ENCODE measurements around the gene CMC1.
"Not testable (repeated sequence)": the region's sequence is repeated elsewhere in the genome, so short reads cannot be mapped to it uniquely, and the experiment has no call there.

The CMC1 gene, protein sequence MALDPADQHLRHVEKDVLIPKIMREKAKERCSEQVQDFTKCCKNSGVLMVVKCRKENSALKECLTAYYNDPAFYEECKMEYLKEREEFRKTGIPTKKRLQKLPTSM

DNA sequence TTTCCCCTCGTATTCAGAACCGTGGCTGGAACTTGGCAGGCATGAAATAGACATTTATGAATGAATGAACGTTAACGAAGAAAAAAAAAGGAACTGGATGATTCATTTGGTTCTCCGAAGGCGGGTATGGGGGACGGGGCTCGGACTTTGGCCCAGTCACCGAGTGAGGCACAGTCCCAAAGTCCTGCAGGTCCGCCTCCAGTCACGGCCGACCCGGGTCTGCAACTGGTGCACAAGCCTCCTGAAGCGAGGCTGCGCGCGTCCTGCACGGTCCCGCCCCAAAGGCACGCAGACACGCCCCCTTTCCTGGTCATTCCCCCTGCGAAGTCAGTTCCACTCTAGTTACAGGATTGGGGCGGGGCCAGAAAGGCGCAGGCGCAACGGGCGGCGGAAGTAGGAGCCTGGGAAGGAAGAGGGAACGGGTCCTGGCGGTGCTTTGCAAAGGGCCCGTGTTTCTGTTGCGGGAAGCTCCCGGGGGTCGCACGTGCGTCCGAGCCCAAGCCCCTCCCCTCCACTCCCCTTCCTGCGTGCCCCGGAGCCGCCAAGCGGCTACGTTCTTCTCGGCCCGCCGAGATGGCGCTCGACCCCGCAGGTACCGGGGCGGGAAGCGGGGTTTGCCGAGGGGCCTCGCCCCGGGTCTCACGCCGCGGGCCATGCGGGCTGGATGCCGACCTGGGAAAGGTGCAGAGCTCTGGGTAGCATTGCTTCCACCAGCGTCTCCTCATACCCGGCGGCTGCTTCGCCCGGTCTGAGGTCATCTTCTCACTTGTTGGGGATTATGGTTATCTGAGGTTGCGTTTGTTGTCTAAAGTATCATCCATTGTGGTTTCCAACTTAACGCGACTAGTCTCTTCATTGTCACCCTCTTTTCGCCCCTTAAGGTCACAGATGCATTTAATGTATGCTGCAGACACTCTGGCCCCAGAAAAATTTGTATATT lies at the start of gene CMC1:
TSS of gene CMC1 (plus strand) at position 399 of the 940 bp plus-strand sequence. CDS start at position 574, 175 bp downstream.
- H3K27ac ChIP-seq (ENCODE audit: low read length) = peak within 1 kb of the TSS; percentile 41
- peaks cover 49% of the 10 kb centered on the region for H3K79me2 ChIP-seq (ENCODE audit: low read length)
- H2AFZ ChIP-seq (ENCODE audit: low read depth, low read length) = peak within 1 kb of the TSS; percentile 88
- peaks cover 23% of the 10 kb centered on the region for H3K4me1 ChIP-seq (ENCODE audit: low read length)
- H3K36me3 ChIP-seq (replicated peaks; ENCODE audit: low read depth, low read length) = peaks cover 4% of the 10 kb centered on the region
- peak within 1 kb of the TSS; percentile 82 for H3K4me3 ChIP-seq (ENCODE audit: low read length)
- peak within 1 kb of the TSS; percentile 83 for H3K9ac ChIP-seq (ENCODE audit: low read length)
- TF ChIP-seq, protein P1, sequence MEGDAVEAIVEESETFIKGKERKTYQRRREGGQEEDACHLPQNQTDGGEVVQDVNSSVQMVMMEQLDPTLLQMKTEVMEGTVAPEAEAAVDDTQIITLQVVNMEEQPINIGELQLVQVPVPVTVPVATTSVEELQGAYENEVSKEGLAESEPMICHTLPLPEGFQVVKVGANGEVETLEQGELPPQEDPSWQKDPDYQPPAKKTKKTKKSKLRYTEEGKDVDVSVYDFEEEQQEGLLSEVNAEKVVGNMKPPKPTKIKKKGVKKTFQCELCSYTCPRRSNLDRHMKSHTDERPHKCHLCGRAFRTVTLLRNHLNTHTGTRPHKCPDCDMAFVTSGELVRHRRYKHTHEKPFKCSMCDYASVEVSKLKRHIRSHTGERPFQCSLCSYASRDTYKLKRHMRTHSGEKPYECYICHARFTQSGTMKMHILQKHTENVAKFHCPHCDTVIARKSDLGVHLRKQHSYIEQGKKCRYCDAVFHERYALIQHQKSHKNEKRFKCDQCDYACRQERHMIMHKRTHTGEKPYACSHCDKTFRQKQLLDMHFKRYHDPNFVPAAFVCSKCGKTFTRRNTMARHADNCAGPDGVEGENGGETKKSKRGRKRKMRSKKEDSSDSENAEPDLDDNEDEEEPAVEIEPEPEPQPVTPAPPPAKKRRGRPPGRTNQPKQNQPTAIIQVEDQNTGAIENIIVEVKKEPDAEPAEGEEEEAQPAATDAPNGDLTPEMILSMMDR (IDR thresholded peaks at IDR 0.05; ENCODE audit: low read depth, low read length) = no peak; the same call in 1 of the 2 replicates
- no peak for TF ChIP-seq EZH2phosphoT487 (IDR thresholded peaks at IDR 0.05; ENCODE audit: low read depth)
- peaks cover 4% of the 10 kb centered on the region; the same call in 1 of the 2 replicates for H4K20me1 ChIP-seq (ENCODE audit: insufficient read depth, low read length)
- no peaks in the 10 kb centered on the region for H3K27me3 ChIP-seq (ENCODE audit: low read depth, low read length)
- H3K9me3 ChIP-seq (ENCODE audit: insufficient read depth, low read length) = no peaks in the 10 kb centered on the region
- H3K4me2 ChIP-seq (ENCODE audit: low read length) = peak within 1 kb of the TSS; percentile 89

GRCh38 chr3:28198161-28198560 lies 43.3 kb upstream of the CMC1 start:
- H3K9ac ChIP-seq (ENCODE audit: low read length) = no peak overlapping the region
- H3K4me1 ChIP-seq (ENCODE audit: low read length) = no peaks in the 10 kb centered on the region

GRCh38 chr3:28198974-28199373 lies 42.4 kb upstream of the CMC1 start:
- no peak overlapping the region for H3K4me3 ChIP-seq (ENCODE audit: low read length)
- TF ChIP-seq, protein P1 (IDR thresholded peaks at IDR 0.05; ENCODE audit: low read depth, low read length) = no peak
- TF ChIP-seq EZH2phosphoT487 (IDR thresholded peaks at IDR 0.05; ENCODE audit: low read depth) = no peak
- no peaks in the 10 kb centered on the region for H4K20me1 ChIP-seq (ENCODE audit: insufficient read depth, low read length)
- H3K27ac ChIP-seq (ENCODE audit: low read length) = no peak overlapping the region
- H3K9ac ChIP-seq (ENCODE audit: low read length) = no peak overlapping the region
- no peak overlapping the region for H2AFZ ChIP-seq (ENCODE audit: low read depth, low read length)
- H3K9me3 ChIP-seq (ENCODE audit: insufficient read depth, low read length) = no peaks in the 10 kb centered on the region
- no peak overlapping the region for H3K4me2 ChIP-seq (ENCODE audit: low read length)
- no peaks in the 10 kb centered on the region for H3K4me1 ChIP-seq (ENCODE audit: low read length)
- no peaks in the 10 kb centered on the region for H3K79me2 ChIP-seq (ENCODE audit: low read length)
- no peaks in the 10 kb centered on the region for H3K36me3 ChIP-seq (replicated peaks; ENCODE audit: low read depth, low read length)
- H3K27me3 ChIP-seq (ENCODE audit: low read depth, low read length) = no peaks in the 10 kb centered on the region

More at GRCh38 chr3:28198161-28198560, 43.3 kb upstream of the CMC1 start:
- Histone ChIP-seq H3K27ac (ENCODE audit: low read length) (no peak overlapping the region), H3K27me3 (ENCODE audit: low read depth, low read length) (no peaks in the 10 kb centered on the region), H4K20me1 (ENCODE audit: insufficient read depth, low read length) (no peaks in the 10 kb centered on the region), H3K36me3 (replicated peaks; ENCODE audit: low read depth, low read length) (no peaks in the 10 kb centered on the region), H3K4me2 (ENCODE audit: low read length) (no peak overlapping the region), H3K4me3 (ENCODE audit: low read length) (no peak overlapping the region), H3K9me3 (ENCODE audit: insufficient read depth, low read length) (no peaks in the 10 kb centered on the region), H2AFZ (ENCODE audit: low read depth, low read length) (no peak overlapping the region), H3K79me2 (ENCODE audit: low read length) (no peaks in the 10 kb centered on the region)
- TF ChIP-seq EZH2phosphoT487 (IDR thresholded peaks at IDR 0.05; ENCODE audit: low read depth) = no peak
- TF ChIP-seq, protein P1 (IDR thresholded peaks at IDR 0.05; ENCODE audit: low read depth, low read length) = no peak

DNA sequence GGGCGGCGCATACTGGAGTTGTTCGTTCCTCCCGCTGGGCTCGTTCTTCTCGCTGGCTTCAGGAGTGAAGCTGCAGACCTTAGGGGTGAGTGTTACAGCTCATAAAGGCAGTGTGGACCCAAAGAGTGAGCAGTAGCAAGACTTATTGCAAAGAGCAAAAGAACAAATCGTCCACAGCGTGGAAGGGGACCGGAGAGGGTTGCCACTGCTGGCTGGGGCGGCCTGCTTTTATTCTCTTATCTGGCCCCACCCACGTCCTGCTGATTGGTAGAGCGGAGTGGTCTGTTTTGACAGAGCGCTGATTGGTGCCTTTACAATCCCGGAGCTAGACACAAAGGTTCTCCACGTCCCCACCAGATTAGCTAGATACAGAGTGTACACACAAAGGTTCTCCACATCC lies 41.8 kb upstream of the CMC1 start:
- not testable (repeated sequence) for H2AFZ ChIP-seq (ENCODE audit: low read depth, low read length); H3K4me2 ChIP-seq (ENCODE audit: low read length); H3K9ac ChIP-seq (ENCODE audit: low read length); H3K36me3 ChIP-seq (replicated peaks; ENCODE audit: low read depth, low read length); H3K4me3 ChIP-seq (ENCODE audit: low read length); H3K9me3 ChIP-seq (ENCODE audit: insufficient read depth, low read length); H3K79me2 ChIP-seq (ENCODE audit: low read length); H3K4me1 ChIP-seq (ENCODE audit: low read length); H3K27me3 ChIP-seq (ENCODE audit: low read depth, low read length); H3K27ac ChIP-seq (ENCODE audit: low read length); H4K20me1 ChIP-seq (ENCODE audit: insufficient read depth, low read length)

GRCh38 chr3:28200366-28200848 lies 41.0 kb upstream of the CMC1 start:
- not testable (repeated sequence) for H3K79me2 ChIP-seq (ENCODE audit: low read length); H3K9ac ChIP-seq (ENCODE audit: low read length); H2AFZ ChIP-seq (ENCODE audit: low read depth, low read length); H4K20me1 ChIP-seq (ENCODE audit: insufficient read depth, low read length); H3K27ac ChIP-seq (ENCODE audit: low read length); H3K4me3 ChIP-seq (ENCODE audit: low read length); H3K9me3 ChIP-seq (ENCODE audit: insufficient read depth, low read length); H3K36me3 ChIP-seq (replicated peaks; ENCODE audit: low read depth, low read length); H3K4me1 ChIP-seq (ENCODE audit: low read length); H3K27me3 ChIP-seq (ENCODE audit: low read depth, low read length); H3K4me2 ChIP-seq (ENCODE audit: low read length)

Data from OCI-LY3 (cell line).